Upper lobe of left lung (tissue), 4 donors: ENCODE results near the gene GINS1.

Experiments used
- EP300 ChIP-seq, 4 donors: sonication (generic); formaldehyde crosslinking; IDR thresholded peaks; one replicate each; pipeline ENCODE4 v1.5.1; 2017; ENCODE audit warnings: antibody characterized with exemption in 4 of 4, control low read depth in 2 of 4
- POLR2A ChIP-seq, 4 donors: fragments of 450-650 bp; IDR thresholded peaks; one replicate each; pipeline ENCODE4 v1.5.1; 2016 to 2017; ENCODE audit warnings: antibody characterized with exemption in 4 of 4, mild to moderate bottlenecking in 2 of 4
- POLR2AphosphoS5 ChIP-seq, 2 donors: sonication (generic); formaldehyde crosslinking; IDR thresholded peaks; one replicate each; pipeline ENCODE4 v1.5.1; 2017; ENCODE audit warnings: antibody characterized with exemption in 2 of 2
- TF ChIP-seq, protein P1 (sequence below), 6 experiments: fragments of 450-650 bp in 4 of 6; fragments of 200-600 bp in 2 of 6; sonication (generic) in 2 of 6; IDR thresholded peaks; one replicate each; pipeline ENCODE4 v1.5.1; 2016 to 2019; ENCODE audit warnings: antibody characterized with exemption in 6 of 6

DNA sequence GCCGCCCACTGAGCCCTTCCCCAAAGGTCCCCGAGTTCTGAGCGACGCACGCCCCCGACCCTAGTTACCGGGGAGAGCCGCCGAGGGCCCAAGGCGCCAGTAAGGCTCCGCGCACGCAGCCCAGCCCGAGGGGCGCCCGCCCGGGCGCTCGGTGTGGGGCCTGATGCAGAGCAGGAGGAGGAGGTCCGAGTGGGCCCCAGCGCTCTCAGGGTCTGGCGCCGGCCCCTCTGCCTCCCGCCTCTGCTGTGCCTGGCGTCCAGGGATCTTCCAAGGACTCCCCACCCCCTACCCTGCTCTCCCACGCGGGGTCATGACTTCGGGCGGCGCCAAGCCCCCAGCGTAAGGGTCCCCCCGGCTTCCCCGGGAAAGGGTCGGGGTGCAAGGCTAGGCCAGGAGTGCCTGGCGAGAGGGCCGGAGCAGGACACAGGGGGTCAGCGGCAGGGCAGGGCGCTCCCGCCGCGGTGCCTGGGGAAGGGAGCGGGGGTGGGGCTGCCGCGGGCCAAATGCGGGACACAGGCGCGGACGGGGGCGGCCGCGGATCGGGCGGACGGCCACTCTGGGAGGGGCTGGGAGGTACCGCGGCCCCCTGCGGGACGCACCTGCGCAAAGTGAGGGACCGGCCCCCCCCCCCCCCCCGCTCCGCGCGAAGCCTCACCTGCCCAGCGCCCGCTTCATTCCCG lies 17.5 kb upstream of the GINS1 start:
- TF ChIP-seq, protein P1, sequence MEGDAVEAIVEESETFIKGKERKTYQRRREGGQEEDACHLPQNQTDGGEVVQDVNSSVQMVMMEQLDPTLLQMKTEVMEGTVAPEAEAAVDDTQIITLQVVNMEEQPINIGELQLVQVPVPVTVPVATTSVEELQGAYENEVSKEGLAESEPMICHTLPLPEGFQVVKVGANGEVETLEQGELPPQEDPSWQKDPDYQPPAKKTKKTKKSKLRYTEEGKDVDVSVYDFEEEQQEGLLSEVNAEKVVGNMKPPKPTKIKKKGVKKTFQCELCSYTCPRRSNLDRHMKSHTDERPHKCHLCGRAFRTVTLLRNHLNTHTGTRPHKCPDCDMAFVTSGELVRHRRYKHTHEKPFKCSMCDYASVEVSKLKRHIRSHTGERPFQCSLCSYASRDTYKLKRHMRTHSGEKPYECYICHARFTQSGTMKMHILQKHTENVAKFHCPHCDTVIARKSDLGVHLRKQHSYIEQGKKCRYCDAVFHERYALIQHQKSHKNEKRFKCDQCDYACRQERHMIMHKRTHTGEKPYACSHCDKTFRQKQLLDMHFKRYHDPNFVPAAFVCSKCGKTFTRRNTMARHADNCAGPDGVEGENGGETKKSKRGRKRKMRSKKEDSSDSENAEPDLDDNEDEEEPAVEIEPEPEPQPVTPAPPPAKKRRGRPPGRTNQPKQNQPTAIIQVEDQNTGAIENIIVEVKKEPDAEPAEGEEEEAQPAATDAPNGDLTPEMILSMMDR (IDR thresholded peaks at IDR 0.05) = no peak
- TF ChIP-seq EP300 (IDR thresholded peaks at IDR 0.05) (no peak), POLR2A (IDR thresholded peaks at IDR 0.05) (no peak), POLR2AphosphoS5 (IDR thresholded peaks at IDR 0.05) (no peak)
